Osteoblast (primary cell): Measurements from ENCODE around the gene DIO3. TPM values are rescaled to one million over a fixed set of nuclear protein-coding genes. Genes with fewer than 3 reads are reported as not detected.
"Not testable (repeated sequence)": the region's sequence is repeated elsewhere in the genome, so short reads cannot be mapped to it uniquely, and the experiment has no call there.

ENCODE experiments used
- DNase-seq: peaks from one replicate; pipeline ENCODE4 v3.0.0; 2011; ENCODE audit warnings: low spot score, mixed read lengths; ENCODE audit not compliant: insufficient read length; ENCODE audit errors: missing footprints
- H2AFZ ChIP-seq: 2 replicates; pipeline ENCODE4 v1.6.0; 2011; ENCODE audit warnings: mild to moderate bottlenecking, low read length
- H3K27ac ChIP-seq: 2 replicates; pipeline ENCODE4 v1.5.1; 2011; ENCODE audit warnings: mild to moderate bottlenecking, low read depth, low read length, moderate library complexity
- H3K27me3 ChIP-seq: 2 replicates; pipeline ENCODE4 v1.6.0; 2012; ENCODE audit warnings: mild to moderate bottlenecking, control low read depth, inconsistent platforms, low read length, moderate library complexity; ENCODE audit not compliant: insufficient read depth
- H3K36me3 ChIP-seq: 2 replicates; pipeline ENCODE4 v1.5.1; 2011; ENCODE audit warnings: mild to moderate bottlenecking, low read length, control low read depth, moderate library complexity; ENCODE audit not compliant: insufficient read depth
- H3K4me1 ChIP-seq: 2 replicates; pipeline ENCODE4 v1.5.1; 2011; ENCODE audit warnings: mild to moderate bottlenecking, low read length, control low read depth, moderate library complexity; ENCODE audit not compliant: insufficient read depth
- H3K4me2 ChIP-seq: 2 replicates; pipeline ENCODE4 v1.6.0; 2011; ENCODE audit warnings: mild to moderate bottlenecking, low read length; ENCODE audit not compliant: insufficient read depth
- H3K4me3 ChIP-seq: fragments of 200-600 bp; sonication (generic); 3 replicates; pipeline ENCODE4 v1.5.1; 2012; ENCODE audit warnings: mild to moderate bottlenecking, low read length, inconsistent platforms; ENCODE audit not compliant: insufficient read depth
- H3K79me2 ChIP-seq: 2 replicates; pipeline ENCODE4 v1.6.0; 2012; ENCODE audit warnings: mild to moderate bottlenecking, low read length, control low read depth, inconsistent platforms; ENCODE audit not compliant: insufficient read depth
- H3K9me3 ChIP-seq: 2 replicates; pipeline ENCODE4 v1.5.1; 2011; ENCODE audit warnings: low read depth, low read length, control low read depth
- H4K20me1 ChIP-seq: 2 replicates; pipeline ENCODE4 v1.6.0; 2012; ENCODE audit warnings: mild to moderate bottlenecking, low read length, control low read depth; ENCODE audit not compliant: insufficient read depth
- total RNA-seq: library from RNA; depleted of rRNA; stranded (reverse); fragments of >200 nt; gene quantifications from 2 replicates; pipeline ENCODE4 v1.2.3, GENCODE V29; 2012
- TF ChIP-seq, protein P1 (sequence below): IDR thresholded peaks from 2 replicates; pipeline ENCODE4 v1.5.1; 2011; ENCODE audit warnings: mild to moderate bottlenecking, low read depth, low read length, moderate library complexity; ENCODE audit errors: extremely low read depth

DIO3 gene
- total RNA-seq, 1 donor: not detected

DNA sequence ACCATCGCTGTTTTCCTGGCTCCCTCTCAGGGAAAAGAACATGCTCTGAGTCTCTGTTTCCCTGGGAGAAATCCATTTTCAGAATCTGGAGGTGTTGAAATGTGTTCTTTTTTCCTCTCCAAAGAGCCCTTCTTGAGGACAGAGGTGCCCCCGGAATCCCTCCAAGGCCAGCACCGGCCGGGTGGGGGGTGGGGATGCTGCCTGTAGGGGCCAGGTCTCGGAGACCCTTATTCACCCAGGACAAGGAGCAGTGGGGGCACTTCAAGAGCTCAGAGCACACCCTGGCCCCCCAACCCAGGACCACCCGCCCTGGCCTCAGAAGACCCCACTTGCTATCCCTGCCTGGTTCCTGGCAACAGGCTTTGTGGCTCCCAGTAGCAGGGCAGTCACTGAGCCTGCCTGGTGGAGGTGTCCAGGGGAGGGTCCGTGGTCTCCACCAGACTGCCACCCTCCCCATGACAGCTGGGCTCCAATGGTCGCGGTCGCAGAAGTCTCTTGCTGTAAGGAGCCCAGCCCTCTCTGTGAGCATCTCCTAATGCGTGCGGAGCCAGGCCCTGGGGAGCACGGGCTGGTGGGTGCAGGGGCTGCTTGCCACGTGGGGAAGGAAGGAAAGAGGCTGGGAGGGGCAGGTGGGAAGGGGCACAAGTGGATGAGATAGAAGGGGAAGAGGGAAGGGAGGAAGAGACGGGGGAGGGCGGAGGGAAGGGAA lies 13.2 kb upstream of the DIO3 start:
- Histone ChIP-seq H4K20me1 (no peaks in the 10 kb centered on the region), H3K36me3 (no peaks in the 10 kb centered on the region), H3K27me3 (peaks cover 3% of the 10 kb centered on the region), H3K4me2 (no peak overlapping the region), H3K79me2 (no peaks in the 10 kb centered on the region), H3K27ac (no peak overlapping the region), H3K9me3 (no peaks in the 10 kb centered on the region), H3K4me1 (no peaks in the 10 kb centered on the region), H3K4me3 (no peak overlapping the region), H2AFZ (no peak overlapping the region)
- TF ChIP-seq, protein P1, sequence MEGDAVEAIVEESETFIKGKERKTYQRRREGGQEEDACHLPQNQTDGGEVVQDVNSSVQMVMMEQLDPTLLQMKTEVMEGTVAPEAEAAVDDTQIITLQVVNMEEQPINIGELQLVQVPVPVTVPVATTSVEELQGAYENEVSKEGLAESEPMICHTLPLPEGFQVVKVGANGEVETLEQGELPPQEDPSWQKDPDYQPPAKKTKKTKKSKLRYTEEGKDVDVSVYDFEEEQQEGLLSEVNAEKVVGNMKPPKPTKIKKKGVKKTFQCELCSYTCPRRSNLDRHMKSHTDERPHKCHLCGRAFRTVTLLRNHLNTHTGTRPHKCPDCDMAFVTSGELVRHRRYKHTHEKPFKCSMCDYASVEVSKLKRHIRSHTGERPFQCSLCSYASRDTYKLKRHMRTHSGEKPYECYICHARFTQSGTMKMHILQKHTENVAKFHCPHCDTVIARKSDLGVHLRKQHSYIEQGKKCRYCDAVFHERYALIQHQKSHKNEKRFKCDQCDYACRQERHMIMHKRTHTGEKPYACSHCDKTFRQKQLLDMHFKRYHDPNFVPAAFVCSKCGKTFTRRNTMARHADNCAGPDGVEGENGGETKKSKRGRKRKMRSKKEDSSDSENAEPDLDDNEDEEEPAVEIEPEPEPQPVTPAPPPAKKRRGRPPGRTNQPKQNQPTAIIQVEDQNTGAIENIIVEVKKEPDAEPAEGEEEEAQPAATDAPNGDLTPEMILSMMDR: no peak
- DNase-seq: no peak

GRCh38 chr14:101548710-101549109 lies 12.6 kb upstream of the DIO3 start:
- H3K4me3 ChIP-seq: no peak overlapping the region
- no peaks in the 10 kb centered on the region for H4K20me1 ChIP-seq
- no peak for DNase-seq
- H3K4me1 ChIP-seq: no peaks in the 10 kb centered on the region
- H3K36me3 ChIP-seq: no peaks in the 10 kb centered on the region
- H3K27me3 ChIP-seq: peaks cover 3% of the 10 kb centered on the region
- H3K9me3 ChIP-seq: no peaks in the 10 kb centered on the region
- TF ChIP-seq, protein P1: no peak
- H3K79me2 ChIP-seq: no peaks in the 10 kb centered on the region
- H2AFZ ChIP-seq: no peak overlapping the region
- no peak overlapping the region for H3K27ac ChIP-seq
- H3K4me2 ChIP-seq: no peak overlapping the region

DNA sequence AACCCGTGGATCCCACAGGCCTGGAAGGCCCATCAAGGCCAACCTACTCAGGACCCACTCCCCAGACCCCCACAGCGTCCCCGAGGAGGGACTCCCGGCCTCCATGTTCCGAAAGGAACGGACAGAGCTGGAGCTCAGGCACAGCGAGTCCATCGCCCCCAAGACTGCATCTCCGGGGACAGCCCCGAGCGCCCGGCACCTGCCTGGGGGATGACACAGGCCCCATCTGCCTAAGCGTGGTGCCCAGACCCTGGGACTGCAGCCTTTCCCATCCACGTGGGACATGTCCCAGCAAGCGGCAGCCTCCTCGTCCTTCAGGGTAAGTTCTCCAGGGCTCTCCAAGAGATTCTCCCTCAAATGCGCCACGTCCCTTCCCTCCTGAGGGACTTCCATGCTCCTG lies 12.1 kb upstream of the DIO3 start:
- H3K4me1 ChIP-seq: no peaks in the 10 kb centered on the region
- no peaks in the 10 kb centered on the region for H3K79me2 ChIP-seq
- no peak for DNase-seq
- no peaks in the 10 kb centered on the region for H3K9me3 ChIP-seq
- no peak overlapping the region for H2AFZ ChIP-seq
- TF ChIP-seq, protein P1: no peak
- no peaks in the 10 kb centered on the region for H3K36me3 ChIP-seq
- no peak overlapping the region for H3K27ac ChIP-seq
- no peaks in the 10 kb centered on the region for H4K20me1 ChIP-seq
- H3K27me3 ChIP-seq: peaks cover 3% of the 10 kb centered on the region
- no peak overlapping the region for H3K4me2 ChIP-seq
- H3K4me3 ChIP-seq: no peak overlapping the region

GRCh38 chr14:101550202-101550912 lies 10.9 kb upstream of the DIO3 start:
- not testable (repeated sequence) for H2AFZ ChIP-seq, H4K20me1 ChIP-seq, H3K9me3 ChIP-seq, H3K4me3 ChIP-seq, H3K4me2 ChIP-seq, H3K27me3 ChIP-seq, H3K4me1 ChIP-seq, H3K79me2 ChIP-seq, DNase-seq, H3K36me3 ChIP-seq, H3K27ac ChIP-seq
